Daoy (cell line): ENCODE measurements around the gene FBXL5. TPM values are rescaled to one million over a fixed set of nuclear protein-coding genes. Genes with fewer than 3 reads are reported as not detected.
"Not testable (repeated sequence)": the region's sequence is repeated elsewhere in the genome, so short reads cannot be mapped to it uniquely, and the experiment has no call there.

Experiments used
- DNase-seq: peaks from one replicate; pipeline ENCODE4 v3.0.0-alpha.2; 2015; ENCODE audit warnings: low read depth
- total RNA-seq: library from RNA; depleted of rRNA; stranded (reverse); fragments of >200 nt; shearing (Covaris generic); gene quantifications from 2 replicates; pipeline ENCODE4 v1.2.3, GENCODE V29; 2014

Gene FBXL5
- total RNA-seq, 1 experiment from 2014 or later = 64.6 TPM

DNA sequence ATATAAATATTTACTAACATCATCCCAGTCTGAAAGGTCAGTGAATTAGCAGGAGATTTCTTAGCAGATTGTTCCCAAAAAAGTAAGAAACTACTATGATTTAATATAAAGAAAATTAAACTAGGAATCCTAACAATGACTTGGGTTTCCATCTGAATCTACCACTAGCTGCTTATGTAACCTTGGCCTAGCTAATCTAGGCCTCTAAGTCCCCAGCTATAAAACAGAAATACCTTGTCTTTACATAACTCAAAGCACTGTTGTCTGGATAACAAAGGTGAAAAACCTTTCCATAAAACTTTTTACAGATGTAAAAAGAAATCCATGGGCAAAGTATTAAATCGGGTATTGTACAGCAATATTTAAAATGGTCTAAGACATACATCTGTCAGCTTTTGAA lies 3.0 kb downstream of the FBXL5 start:
- no peak for DNase-seq

DNA sequence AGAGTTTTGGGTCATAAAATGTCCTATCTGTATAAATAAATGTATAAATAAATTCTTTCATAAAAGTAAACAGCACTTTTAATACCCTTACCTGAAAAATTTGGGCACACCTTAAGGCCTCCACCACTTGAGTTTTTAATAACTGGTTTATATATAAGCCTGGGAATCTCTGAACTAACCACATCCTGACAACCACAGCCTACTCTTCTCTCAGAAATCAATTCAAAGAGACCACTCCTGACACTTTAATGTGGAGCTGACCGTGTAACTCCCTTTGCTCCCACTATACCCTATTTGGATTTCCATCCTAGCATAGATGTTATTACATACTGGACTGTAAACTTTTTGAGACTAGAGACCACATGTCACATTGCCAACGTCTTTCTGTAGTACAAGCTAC lies 3.5 kb downstream of the FBXL5 start:
- no peak for DNase-seq

- DNase-seq = peak; percentile 56
Observed at GRCh38 chr4:15649914-15650545, 5.1 kb downstream of the FBXL5 start.

DNA sequence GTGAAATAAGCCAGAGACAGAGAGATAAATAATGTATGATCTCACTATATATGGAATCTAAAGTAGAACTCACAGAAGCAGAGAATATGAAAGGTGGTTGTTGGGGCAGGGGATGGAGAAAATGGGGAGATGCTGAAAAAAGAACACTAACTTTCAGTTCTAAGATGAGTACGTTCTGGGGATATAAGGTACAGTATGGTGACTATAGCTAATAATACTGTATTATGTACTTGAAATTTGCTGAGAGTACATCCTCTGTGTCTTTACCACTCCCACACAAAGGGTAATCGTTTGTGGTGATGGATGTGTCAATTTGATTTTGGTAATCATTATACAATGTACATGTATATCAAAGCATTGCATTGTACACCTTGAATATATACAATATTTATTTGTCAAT lies 6.6 kb downstream of the FBXL5 start:
- no peak for DNase-seq

- DNase-seq = no peak
Observed at GRCh38 chr4:15638418-15638817, 16.7 kb downstream of the FBXL5 start.

DNA sequence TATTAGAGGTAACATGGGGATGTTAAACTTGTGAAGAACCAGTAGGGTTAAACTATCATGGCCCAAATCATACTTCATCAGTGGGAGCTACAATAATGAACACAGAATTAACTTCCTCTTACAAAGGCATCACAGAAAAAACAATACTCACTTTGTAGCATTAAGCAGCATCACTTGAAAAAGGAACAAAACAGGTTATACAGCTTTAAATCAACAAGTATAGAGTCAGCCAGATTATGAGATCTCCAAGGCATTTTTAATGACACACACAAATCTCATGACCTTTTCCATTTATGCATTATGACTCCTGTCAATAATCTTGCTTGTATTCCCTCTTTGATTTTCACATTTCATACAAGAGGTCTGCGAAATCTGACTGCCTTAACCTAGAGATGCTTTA lies 18.3 kb downstream of the FBXL5 start:
- DNase-seq = no peak

DNA sequence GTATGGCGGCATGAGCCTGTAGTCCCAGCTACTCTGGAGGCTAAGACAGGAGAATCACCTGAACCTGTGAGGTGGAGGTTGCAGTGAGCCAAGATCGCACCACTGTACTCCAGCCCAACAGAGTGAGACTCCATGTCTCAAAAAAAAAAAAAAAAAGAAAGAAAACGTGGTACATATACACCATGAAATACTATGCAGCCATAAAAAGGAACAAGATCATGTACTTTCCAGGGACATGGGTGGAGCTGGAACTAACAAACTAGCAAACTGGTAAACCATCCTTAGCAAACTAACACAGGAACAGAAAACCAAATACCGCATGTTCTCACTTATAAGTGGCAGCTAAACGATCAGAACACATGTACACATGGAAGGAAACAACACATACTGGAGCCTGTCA lies 37.8 kb downstream of the FBXL5 start:
- DNase-seq = not testable (repeated sequence)

GRCh38 chr4:15614891-15615290 lies 40.3 kb downstream of the FBXL5 start:
- not testable (repeated sequence) for DNase-seq

GRCh38 chr4:15612136-15612535 lies 43.0 kb downstream of the FBXL5 start:
- no peak for DNase-seq

GRCh38 chr4:15610855-15611254 lies 44.3 kb downstream of the FBXL5 start:
- DNase-seq = no peak

DNA sequence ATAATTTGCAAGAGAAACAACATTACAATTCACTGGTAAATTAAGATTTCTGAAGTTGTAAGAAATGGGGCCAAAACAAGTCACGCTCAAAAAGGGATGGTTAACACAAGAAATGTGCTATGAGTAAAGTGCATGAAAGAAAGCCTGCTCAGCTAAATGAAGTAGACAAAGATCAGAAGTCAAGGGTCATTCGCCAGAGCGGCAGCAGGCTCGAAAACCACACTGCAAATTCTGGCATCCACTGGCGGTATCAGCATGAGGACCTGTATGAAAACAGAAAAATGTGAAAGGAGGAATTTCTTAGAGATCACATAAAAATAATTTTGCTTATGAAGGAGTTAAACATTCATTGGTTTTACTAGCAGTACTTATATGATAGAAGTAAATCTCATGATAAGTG lies 49.6 kb downstream of the FBXL5 start:
- DNase-seq = no peak

DNA sequence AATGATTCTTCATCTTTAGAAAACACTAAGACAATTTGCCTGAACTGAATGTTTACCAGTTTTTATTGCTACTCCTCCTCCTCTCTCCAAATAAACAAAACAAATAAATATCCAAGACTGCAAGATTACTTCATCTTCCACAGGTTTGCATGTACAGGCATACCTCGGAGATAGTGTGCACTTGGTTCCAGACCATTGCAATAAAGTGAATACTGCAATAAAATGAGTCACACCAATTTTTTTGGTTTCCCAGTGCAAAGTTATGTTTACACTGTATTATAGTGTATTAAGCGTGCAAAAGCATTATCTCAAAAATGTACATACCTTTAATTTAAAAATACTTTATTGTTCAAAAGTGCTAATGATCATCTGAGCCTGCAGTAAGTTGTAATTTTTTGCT lies 53.3 kb downstream of the FBXL5 start:
- DNase-seq = no peak

- no peak for DNase-seq
Observed at GRCh38 chr4:15600176-15600575, 55.0 kb downstream of the FBXL5 start.

DNA sequence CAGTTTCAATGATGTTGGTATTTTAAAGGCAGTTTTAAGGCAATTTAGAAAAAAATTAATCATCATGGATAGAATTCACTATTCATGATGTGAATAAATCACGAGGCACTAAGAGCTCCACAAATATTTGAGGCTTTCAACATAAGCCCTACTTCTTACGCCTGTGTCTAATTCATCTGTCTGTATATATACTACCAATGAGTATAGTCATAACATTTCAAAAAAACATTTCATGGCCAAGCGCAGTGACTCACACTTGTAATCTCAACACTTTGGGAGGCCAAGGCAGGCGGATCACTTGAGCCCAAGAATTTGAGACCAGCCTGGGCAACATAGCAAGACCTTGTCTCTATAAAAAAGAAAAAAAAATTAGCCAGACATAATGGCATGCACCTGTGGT lies 56.5 kb downstream of the FBXL5 start:
- no peak for DNase-seq

- DNase-seq = no peak
Observed at GRCh38 chr4:15592799-15593198, 62.4 kb downstream of the FBXL5 start.

DNA sequence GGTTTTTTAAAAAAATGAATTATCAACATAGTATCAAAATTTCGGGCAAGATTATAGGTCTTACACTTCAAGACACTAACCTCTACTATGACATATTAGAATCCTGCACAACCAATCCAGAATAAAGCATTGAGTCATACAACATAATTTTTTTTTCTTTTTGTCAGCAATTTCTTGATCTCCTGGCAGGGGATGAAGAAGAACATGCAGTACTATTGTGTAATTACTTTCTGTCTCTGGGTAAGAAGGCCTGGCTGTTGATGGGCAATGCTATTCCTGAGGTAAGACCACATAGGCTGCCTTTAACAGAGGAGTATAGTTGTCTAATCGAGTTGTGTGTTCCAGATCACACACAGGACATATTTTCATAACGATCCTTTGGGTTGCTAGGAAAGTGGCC lies 67.5 kb downstream of the FBXL5 start:
- DNase-seq = no peak

GRCh38 chr4:15586066-15586465 lies 69.1 kb downstream of the FBXL5 start:
- DNase-seq = no peak

GRCh38 chr4:15585331-15585730 lies 69.8 kb downstream of the FBXL5 start:
- no peak for DNase-seq

DNA sequence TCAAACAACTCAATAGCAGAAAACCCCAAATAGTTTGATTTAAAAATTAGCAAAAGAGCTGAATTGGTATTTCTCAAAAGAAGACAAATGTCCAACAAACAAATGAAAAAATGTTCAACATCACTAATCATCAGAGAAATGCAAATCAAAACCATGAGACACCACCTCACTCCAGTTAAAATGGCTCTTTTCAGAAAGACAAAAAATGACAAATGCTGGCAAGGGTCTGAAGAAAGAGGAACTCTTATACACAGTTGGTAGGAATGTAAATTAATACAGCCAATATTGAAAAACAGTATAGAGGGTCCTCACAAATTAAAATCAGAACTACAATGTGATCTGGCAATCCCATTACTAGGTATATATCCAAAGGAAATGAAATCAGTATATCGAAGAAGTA lies 70.4 kb downstream of the FBXL5 start:
- DNase-seq = no peak

DNA sequence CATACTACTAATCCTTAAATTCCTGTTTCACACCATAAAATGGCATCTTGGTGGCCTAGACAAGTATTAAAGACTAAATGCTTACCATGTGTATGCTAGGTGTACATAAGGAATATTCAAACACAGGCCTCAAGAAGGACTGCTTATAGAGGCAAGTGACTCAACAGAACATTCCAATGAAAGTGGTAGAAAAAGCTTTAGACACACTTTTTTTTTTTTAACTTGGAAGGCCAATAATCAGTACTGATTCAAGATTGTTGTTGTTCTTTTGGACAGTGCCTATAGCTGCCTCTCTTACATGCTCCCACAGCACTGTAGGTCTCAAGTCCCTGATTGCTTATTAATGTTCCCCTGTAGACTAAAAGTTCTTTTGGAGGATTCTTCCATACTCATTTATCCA lies 77.6 kb downstream of the FBXL5 start:
- no peak for DNase-seq

DNA sequence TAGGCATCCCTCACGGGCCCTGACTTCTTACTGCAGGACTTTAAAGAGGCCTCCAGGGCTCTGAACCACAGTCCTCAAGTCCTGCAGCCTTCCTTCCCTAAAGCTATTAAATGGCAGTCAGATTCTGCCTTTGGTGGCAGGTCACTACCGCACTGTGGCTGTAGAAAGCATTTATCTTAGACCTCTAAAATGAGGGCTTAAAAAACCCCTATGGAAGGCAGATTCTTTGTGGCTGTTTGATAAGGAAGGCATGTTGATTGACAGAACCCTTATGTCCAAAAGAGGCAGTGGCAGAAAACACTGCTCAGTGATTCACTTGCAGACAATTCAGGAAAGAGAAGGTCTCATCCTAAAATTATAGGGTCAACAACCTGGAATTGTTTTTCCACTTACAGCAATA lies 79.2 kb downstream of the FBXL5 start:
- no peak for DNase-seq

DNA sequence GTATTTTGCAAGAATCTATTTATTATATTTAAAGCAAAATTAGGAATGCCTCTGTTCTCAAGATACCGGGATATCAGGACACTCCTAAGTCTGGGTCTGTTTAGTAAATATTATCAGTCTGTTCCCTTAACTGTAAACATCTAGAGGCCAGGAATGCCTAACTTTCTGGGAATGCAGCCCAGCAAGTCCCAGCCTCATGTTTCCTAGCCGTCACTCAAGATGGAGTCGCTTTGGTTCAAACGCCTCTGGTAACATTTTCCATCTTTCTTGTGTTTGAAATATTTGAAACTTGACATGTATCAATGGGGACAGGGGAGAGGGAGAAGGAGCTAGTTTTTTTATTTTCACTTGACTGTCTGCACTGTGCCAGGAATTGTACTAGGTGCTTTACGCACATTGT lies 85.4 kb downstream of the FBXL5 start:
- DNase-seq = no peak

- DNase-seq = no peak
Observed at GRCh38 chr4:15568821-15569220, 86.3 kb downstream of the FBXL5 start.

DNA sequence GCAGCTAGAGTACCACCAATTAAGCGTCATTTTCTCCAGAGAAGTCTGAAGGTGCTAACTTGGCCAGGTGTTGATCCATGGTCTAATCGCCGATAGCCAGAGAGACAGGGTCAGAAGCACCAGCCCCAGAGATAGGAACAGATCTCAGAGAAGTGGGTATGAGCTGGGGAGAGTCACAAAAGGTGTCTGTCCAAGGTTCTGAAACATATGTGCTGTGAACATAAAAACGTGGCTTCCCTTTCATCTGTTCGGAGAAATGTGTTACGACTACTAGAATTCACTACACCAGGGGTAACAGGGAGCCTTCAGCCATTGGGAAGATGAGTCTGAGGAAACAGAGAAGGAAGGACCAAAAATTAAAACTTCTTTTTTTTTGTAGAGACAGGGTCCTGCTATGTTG lies 91.3 kb downstream of the FBXL5 start:
- no peak for DNase-seq

DNA sequence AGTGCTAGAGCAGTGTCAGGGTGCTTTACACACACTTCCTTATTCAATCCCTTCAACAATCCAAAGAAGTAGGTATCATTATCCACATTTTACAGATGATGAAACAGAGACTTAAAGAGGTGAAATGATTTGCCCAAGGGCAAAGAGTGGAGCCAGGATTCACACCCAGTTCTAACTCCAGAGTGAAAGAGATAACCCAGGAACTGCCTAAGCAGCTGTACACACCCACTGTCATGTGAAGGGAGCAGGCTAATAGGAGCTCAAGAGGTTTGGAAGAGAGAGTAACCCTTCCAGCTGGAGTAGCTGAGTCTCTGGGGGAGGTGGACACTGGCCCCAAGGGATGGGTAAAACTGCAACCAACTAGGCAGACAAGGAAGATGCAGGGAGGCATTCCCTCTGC lies 92.5 kb downstream of the FBXL5 start:
- DNase-seq = no peak
